ENCODE measurements around the gene TNFAIP1.
A peak's percentile ranks its signal among the peaks of the same experiment; 100 is the strongest.
"Not testable (repeated sequence)": the region's sequence is repeated elsewhere in the genome, so short reads cannot be mapped to it uniquely, and the experiment has no call there.

The TNFAIP1 gene

GRCh38 chr17:28333083-28333746, 2.3 kb upstream of the TNFAIP1 start:
- TF ChIP-seq ZFX (IDR thresholded peaks at IDR 0.05; ENCODE audit: borderline replicate concordance) (no peak), CTCF (IDR thresholded peaks at IDR 0.05) (no peak)
- H3K27ac ChIP-seq = no peak overlapping the region

GRCh38 chr17:28334171-28334570, 1.4 kb upstream of the TNFAIP1 start:
- H3K27ac ChIP-seq = no peak overlapping the region
- no peak for TF ChIP-seq ZFX (IDR thresholded peaks at IDR 0.05; ENCODE audit: borderline replicate concordance)
- no peak for TF ChIP-seq CTCF (IDR thresholded peaks at IDR 0.05)

- no peak for TF ChIP-seq ZFX (IDR thresholded peaks at IDR 0.05; ENCODE audit: borderline replicate concordance)
- no peak for TF ChIP-seq CTCF (IDR thresholded peaks at IDR 0.05)
Measured at GRCh38 chr17:28334666-28335200, 828 bp upstream of the TNFAIP1 start.

GRCh38 chr17:28335959-28336871, 654 bp downstream of the TNFAIP1 start:
- TF ChIP-seq CTCF (IDR thresholded peaks at IDR 0.05) = no peak
- TF ChIP-seq ZFX (IDR thresholded peaks at IDR 0.05; ENCODE audit: borderline replicate concordance) = no peak
- H3K27ac ChIP-seq = peak overlapping the region; percentile 70

More at GRCh38 chr17:28334666-28335200, 828 bp upstream of the TNFAIP1 start:
- peak overlapping the region; percentile 70 for H3K27ac ChIP-seq

GRCh38 chr17:28338056-28338768, 2.7 kb downstream of the TNFAIP1 start:
- no peak overlapping the region for H3K27ac ChIP-seq
- TF ChIP-seq ZFX (IDR thresholded peaks at IDR 0.05; ENCODE audit: borderline replicate concordance) = no peak
- TF ChIP-seq CTCF (IDR thresholded peaks at IDR 0.05) = no peak

- not testable (repeated sequence) for H3K27ac ChIP-seq
Measured at GRCh38 chr17:28338769-28339212, 3.2 kb downstream of the TNFAIP1 start.

GRCh38 chr17:28339431-28339830, 3.9 kb downstream of the TNFAIP1 start:
- no peak for TF ChIP-seq ZFX (IDR thresholded peaks at IDR 0.05; ENCODE audit: borderline replicate concordance)
- no peak for TF ChIP-seq CTCF (IDR thresholded peaks at IDR 0.05)
- no peak overlapping the region for H3K27ac ChIP-seq
